ENCODE data around the gene LBX2.

Gene LBX2, protein sequence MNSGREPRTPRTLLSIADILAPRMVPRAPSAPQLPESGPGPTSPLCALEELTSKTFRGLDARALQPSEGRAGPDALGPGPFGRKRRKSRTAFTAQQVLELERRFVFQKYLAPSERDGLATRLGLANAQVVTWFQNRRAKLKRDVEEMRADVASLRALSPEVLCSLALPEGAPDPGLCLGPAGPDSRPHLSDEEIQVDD

DNA sequence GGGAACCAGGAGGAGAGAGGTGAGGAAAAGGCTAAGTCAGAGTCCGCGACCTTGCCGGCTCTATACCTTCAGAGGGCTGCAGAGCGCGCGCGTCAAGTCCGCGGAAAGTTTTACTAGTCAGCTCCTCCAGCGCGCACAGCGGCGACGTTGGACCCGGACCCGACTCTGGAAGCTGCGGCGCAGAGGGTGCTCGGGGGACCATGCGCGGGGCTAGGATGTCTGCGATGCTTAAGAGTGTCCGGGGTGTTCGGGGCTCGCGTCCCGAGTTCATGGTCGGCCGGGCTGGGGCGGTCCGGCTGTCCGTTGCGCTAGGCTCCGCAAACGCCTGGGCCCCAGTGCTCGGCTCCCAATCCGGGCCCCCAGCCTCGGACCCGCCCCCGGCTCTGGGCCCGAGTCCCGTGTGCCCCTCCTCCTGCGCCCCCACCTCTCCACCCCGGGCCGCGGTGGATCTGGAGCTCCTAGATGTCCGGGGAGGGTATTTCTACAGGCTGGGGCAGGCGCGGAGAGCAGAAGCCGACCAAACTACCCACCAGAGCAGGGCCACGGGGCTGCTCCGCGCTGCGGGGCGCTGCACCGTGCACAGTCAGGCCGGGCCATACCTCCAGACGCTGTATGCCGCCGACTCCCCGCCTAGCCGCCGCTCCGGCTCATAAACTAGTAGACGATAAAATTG, at the start of gene LBX2:
LBX2 (minus strand) TSS at position 337 of the 673 bp plus-strand sequence; CDS start at position 271, 66 bp downstream.
- DNase-seq (ENCODE audit: low spot score), result peak; percentile 57

DNA sequence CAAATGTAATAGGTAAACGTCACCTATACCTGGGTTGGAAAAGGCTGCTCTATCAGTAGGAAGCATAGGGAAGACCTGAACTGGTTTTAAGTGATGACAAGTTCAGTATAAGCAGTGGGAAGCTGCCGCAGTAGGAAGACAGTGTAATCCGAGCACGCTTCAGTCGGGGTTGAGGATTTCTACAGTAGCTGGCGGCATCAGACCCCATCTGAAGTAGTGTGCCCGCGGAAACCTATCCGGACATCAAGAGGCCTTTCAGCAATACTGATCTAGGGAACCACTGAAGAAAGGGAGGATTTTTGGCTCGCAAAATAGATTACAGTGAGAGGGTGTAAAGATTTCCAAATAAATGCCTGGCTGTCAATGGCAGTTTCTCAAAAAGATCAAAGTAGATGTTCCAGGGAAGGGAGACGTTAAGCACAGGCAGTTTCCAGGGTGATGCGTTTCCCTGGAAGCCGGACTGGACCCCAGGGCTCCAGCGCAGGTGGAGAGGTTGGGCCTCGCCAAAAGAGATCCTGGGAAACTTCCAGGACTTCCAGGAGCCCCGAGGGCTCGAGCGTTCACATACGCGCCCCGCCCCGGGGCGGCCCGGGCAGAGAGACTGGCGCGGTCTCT, 49.0 kb upstream of the LBX2 start:
- no peak for DNase-seq (ENCODE audit: low spot score)

GRCh38 chr2:74546004-74546403, 46.6 kb upstream of the LBX2 start:
- no peak for DNase-seq (ENCODE audit: low spot score)

GRCh38 chr2:74544634-74545033, 45.2 kb upstream of the LBX2 start:
- no peak for DNase-seq (ENCODE audit: low spot score)

GRCh38 chr2:74542978-74543377, 43.6 kb upstream of the LBX2 start:
- DNase-seq (ENCODE audit: low spot score), result no peak

GRCh38 chr2:74540291-74540690, 40.9 kb upstream of the LBX2 start:
- no peak for DNase-seq (ENCODE audit: low spot score)

DNA sequence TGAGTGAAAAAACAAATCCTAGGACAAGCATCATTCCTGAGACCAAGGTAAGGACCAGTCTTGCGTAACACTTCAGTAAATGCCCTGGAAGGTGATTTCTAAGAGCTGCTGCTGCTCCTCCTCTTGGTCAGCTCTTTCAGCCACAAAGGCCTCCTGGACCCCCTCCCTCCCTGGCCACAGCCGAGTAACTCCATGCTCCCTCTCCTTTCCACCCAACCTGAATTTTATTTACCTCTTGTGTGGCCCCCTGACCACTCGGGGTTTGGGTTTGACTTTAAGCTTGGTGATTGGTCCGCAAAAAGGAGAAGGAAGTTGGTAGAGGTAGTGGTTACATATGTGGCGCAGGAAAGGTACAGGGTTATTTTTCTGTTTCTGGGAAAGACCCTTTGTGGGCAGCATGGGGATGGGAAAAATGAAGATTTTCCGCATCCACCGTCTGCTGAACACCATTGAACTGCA, 39.5 kb upstream of the LBX2 start:
- no peak for DNase-seq (ENCODE audit: low spot score)

DNA sequence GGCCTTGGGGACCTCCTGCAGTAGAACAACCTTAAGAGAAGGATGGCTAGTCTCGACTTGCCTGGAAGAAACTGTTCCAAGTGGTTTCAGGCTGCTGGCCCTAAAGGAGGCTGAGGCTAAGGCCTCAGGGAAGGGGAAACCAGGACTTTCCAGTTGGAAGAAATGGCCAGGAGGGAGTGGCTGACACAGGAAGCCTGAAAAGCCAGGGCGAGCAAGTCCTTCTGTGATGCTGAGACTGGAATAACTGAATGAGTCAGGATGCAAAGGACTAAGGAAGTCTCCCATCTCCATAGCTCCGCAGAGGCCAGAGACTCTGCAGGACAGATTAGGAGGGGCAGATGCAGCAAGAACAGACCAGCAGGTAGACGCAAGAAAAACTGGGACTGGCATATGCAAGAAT, 37.7 kb upstream of the LBX2 start:
- DNase-seq (ENCODE audit: low spot score), result no peak

GRCh38 chr2:74536166-74536950, 37.0 kb upstream of the LBX2 start:
- no peak for DNase-seq (ENCODE audit: low spot score)

GRCh38 chr2:74535440-74535965, 36.1 kb upstream of the LBX2 start:
- no peak for DNase-seq (ENCODE audit: low spot score)

DNA sequence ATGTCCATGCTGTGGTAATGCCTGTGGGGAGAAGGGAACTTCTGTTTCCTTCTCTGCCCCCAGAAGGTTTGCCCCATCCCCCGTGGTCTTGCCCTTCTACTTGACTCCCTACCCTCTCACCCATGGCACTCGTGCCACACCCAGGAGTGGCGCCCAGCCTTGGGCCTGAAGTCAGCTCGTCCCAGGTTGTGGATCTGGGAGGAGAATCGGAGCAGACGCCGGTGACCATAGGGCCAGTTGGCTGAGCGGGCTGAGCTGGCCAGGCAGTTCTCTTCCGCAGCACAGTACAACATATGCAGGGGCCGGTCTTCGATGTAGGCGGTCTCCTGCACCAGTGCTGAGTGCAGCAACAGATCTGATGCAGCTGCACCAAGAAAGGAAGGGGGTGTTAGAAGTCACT, 35.0 kb upstream of the LBX2 start:
- DNase-seq (ENCODE audit: low spot score), result no peak

- DNase-seq (ENCODE audit: low spot score), result no peak
These were observed 34.1 kb upstream of the LBX2 start for GRCh38 chr2:74533464-74533863.

- DNase-seq (ENCODE audit: low spot score), result no peak
These were observed 32.8 kb upstream of the LBX2 start for GRCh38 chr2:74532222-74532621.

GRCh38 chr2:74531666-74532065, 32.3 kb upstream of the LBX2 start:
- DNase-seq (ENCODE audit: low spot score), result no peak

GRCh38 chr2:74530239-74531187, 31.1 kb upstream of the LBX2 start:
- DNase-seq (ENCODE audit: low spot score), result peak; percentile 69

DNA sequence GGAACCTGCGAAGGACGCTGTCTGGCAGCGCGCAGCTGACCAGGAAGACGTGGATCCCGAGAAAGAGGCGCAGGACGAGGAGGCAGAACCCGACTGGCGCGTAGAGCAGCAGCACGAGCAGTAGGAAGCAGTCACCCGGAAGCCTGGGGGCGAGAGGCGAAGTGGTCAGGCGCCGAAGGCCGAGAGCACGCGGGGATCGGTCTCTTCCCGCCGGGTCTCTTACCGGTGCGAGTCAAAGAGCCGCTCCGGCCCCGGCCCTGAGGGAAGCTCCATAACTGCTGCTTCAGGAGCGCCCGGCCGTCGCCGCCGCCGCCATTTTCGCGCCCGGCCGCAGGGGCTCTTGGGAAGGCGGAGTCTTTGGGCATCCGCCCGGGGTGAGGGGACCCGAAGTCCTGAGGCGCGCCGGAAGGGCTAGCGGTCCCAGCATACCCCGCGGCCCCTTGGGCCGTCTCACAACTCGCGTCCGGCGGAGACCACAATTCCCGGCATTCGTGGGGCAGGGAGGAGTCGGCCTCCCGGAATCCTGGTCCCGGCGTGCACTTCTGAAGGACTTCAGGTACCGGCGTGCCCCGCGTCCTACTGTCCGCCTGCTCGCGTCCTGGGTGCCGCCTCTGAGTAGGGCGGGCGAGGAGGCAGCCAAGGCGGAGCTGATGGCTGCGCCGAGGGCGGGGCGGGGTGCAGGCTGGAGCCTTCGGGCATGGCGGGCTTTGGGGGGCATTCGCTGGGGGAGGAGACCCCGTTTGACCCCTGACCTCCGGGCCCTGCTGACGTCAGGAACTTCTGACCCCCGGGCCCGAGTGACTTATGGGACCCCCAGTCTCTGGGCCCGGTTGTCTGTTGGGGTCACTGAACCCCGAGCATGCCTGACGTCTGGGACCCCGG, 30.2 kb upstream of the LBX2 start, which contains the start of the genes AUP1 and HTRA2:
AUP1 (minus strand) TSS at position 350 of the 882 bp plus-strand sequence; CDS start at position 273, 77 bp downstream.
HTRA2 (plus strand) TSS at position 577 of the 882 bp plus-strand sequence; CDS start at position 651, 74 bp downstream.
- DNase-seq (ENCODE audit: low spot score), result peak; percentile 100

DNA sequence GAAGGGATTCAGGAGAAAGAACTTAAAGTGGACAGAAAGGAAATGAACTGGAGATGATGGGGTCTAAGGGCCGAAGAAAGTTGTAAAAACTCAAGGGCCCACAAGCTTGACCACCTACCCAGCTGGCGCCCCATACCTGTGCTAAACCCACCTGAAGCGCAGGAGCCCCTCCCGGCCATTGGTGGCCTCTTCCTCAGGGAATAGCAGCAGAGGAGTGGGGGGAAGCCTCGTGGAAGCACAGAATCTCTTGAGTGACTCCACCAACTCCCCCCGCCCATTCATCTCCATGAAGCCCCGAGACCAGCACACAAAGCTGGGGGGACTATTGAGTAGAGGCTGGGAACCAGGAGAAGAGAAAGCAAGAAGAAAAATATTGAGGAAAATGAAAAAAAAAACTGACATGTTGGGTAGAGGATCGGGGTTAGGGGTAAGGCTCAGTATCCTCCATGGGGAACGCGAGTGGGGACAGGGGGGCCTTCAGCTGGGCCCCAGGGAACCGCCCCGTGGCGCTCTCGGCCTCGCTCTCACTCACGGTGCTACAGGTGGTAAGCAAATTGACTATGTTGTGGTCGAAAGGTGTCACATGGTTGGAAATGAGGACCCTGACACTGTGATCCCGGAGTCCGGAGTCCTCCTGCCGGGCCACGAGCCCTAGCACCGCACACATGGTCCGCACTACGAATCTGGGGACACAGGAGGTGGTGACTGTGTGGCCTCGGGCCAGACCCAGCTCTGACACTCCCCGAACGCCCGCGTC, 29.4 kb upstream of the LBX2 start:
- DNase-seq (ENCODE audit: low spot score), result no peak

- no peak for DNase-seq (ENCODE audit: low spot score)
These were observed 28.3 kb upstream of the LBX2 start for GRCh38 chr2:74527741-74528140.

GRCh38 chr2:74526649-74527230, 27.3 kb upstream of the LBX2 start:
- DNase-seq (ENCODE audit: low spot score), result no peak
